Activated naive CD4-positive, alpha-beta T cell (primary cell): ENCODE measurements around the gene PPP6R1.
A peak's percentile ranks its signal among the peaks of the same experiment; 100 is the strongest.

Source experiments
- DNase-seq, 4 experiments: peaks; one replicate each; lab custom pipeline; 2025; lab: John Stamatoyannopoulos, UW

PPP6R1 gene

DNA sequence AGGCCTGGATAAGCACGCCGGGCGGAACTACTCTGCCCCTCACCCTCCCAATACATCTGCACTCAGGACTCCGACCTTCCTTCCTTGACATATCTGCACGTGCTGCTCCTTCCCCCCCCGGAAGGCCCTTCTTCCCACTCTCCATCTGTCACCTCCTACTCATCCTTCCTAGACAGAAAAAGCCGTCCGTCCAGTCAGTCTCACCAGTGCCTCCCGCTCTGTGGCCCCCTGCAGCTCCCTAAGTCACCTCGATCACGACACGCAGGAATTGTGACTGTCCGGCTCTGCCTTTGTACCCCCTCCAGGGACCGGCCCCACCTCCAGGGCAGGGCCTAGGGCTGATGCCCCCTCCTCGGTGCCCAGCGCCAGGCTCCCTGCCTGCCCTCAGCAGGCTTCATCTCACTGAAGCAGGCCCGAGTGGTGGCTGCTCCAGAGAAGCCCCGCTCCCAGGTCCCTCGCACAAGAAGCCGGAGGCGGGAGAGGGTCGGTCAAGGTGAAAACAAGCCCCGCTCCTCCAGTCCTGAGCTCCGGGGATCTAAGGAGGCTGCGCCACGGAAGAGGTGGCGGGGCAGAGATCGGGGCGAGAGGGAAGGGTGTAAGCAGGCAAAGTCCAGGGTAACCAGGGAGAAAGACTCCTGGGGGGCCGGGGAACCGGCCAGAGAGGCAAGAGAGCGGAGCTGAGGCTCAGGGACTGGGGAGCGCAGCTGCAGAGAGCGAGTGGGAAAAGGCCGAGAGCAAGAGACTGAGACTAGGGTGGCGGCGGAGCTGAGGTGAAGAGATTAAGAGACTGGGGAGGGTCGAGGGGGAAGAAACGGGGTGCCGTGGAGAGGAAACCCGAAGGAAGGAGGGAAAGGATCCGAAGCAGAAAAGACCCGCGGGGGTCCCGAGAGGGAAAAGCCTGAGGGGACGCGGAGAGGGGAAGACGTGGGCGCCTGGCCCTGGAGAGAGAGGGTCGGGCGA is 1.1 kb downstream of the PPP6R1 start:
- no peak for DNase-seq

DNA sequence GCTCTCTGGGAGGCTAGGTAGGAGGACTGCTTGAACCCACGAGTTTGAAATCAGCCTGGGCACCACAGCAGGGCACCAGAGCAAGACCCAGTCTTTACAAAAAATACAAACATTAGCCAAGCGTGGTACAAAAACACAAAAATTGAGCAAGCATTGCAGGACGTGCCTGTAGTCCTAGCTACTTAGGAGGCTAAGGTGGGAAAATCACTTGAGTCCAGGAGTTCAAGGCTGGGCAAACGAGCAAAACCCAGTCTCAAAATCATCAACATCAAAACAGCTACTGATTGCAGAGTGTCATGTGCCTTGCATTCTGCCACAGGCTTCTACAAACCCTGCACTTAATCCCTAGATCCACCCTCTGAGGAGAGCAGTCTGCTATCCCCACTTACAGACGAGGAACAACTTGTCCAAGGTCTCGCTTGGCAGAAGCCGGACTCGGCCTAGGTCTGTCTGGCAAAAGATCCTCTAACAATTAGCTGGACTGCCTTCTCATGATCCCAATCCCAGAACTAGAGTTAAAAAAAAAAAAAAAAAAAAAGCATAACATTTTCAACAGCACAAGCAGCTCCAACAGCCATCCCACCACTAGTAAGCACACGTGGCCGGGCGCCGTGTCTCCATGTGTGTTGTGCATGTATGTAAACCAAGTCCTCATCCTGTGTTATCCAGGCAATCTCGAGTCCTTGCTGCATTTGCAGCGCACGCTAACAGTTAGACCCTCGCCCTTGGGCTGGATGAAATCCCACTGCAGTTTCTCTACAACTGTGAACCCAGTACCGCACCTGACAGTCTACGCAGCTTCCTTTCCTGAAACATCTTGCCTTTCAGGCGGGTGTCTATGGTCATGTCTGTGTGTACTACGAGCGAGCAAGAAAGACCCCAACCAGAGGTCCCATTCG is 2.0 kb downstream of the PPP6R1 start:
- no peak for DNase-seq

DNA sequence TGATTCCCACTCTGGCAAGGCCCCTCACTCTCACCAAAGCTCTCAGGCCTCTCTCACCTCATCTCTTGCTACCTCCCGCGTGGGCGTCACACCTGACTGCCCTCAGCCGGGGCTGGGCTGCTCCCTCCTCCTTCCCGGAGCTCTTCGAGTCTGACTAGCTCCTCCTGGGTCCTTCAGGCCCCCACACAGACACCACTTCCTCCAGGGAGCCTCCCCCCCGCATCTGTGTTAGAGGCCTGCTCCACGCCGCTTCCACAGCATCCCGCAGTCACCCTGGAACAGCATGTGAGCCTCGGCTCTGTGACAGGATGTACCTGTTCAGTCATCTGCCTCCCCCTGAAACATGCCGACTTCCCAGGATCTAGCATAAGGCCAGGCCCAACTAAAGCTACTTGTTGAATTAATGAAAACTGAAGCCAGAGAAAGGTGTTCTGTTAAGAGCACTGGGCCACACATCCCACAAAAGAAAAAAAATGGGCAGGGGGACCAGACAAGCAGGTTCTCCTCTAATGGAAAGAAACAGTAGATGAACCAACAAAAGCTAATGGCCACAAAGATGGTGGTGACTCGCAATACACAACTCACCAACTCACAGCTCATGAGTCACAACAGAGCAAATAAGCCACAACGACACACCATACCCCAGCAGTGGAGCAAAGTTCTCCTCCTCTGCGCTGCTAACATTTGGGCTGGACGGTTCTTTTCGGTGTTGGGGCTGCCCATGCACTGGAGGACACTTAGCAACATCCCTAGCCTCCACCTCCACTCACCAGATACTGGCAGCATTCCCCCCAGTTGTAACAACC is 3.0 kb downstream of the PPP6R1 start:
- DNase-seq: peak in 2 of 4 experiments; percentile 5 to 25

DNA sequence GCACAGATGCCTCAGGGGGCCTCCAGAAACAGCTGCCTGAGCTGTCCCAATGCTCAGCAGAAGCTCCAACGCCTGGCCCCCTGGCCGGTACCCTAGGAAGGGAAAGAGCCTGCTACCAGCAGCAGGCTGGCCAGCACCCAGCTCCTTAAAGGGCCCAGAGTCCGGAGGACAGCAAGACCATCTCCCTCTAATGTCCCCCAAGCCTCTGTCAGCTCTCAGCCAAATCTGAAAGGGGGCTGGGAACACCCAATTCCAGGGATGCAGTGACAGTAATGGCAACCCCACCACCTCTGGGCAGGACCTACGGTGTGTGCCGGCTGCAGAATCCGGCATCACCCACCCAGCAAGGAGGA is 4.2 kb downstream of the PPP6R1 start:
- peak in 1 of 4 experiments; percentile 19 for DNase-seq

DNA sequence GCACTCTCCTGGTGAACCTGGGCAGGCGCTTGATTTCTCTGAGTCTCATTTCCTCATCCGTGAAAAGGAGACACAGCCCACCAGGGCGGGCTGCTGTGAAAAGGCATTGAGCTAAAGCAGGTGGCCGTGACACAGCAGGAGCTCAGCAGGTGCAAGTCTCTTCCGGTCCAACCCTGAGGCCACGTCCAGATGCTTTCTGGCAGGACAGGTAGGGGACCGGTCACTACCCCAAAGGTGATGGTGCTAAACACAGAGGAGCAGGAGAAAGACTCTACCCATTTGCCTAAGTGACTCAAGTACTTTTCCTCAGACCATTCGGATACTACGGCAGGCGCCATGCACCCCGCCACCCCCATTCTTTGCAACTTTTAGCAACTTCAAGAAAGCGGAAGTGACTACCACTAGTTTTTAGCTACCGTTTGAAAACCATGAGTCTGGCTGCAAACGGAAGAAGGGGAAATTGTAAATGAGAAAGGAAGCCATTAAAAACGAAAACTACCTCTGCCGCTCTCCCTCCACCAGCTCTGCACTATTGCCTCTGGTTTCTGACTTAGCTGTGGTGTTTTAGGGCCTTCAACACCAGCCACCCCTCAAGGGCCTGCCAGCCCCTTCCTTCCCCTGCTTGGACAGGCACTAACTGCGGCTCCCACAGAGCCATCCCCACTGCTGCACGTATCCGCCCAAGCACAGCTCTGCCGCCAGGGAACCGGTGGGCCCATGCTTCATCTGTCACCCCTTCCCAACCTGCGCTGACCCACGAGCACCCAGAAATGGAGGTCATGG is 4.8 kb downstream of the PPP6R1 start:
- DNase-seq: peak in 2 of 4 experiments; percentile 45 to 62

DNA sequence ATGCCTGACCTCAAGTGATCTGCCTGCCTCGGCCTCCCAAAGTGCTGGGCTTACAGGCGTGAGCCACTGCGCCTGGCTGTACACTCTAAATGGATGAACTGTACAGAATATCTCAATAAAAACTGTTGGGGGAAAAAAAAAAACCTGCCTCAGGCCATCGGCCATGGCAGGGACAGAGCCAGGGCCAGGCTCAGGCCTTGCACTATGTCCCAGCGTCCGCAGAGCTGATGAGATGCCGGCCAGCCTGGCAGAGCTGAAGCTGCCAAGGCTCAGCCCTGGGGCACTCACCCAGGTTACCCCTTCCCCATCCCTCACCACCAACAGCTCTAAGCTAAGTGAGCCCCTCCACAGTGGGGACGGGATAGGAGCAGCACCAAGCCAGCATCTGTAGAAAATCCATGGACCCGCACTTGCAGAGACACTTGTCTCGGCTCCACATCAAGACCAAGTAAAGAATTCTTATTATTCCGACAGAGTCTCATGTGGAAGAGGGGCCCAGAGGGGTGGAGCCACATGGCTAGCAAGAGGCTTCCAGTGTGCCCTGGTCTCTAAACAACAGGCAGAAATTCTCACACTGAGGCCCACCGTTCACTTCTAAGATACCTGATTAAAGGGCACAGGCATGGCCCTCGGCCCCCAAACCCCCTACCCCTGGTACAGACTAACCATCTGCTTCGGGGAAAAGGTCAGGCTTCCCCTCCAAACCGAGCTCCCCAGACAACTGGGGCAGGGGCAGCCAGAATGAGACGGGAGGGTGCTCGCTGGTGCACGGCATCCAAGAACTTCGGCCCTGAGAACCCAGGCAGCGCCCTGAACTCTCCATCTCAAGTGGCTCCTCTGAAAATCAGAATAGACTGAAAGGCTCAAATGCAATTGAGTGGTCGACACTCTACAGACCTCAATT is 5.8 kb downstream of the PPP6R1 start:
- DNase-seq: no peak

DNA sequence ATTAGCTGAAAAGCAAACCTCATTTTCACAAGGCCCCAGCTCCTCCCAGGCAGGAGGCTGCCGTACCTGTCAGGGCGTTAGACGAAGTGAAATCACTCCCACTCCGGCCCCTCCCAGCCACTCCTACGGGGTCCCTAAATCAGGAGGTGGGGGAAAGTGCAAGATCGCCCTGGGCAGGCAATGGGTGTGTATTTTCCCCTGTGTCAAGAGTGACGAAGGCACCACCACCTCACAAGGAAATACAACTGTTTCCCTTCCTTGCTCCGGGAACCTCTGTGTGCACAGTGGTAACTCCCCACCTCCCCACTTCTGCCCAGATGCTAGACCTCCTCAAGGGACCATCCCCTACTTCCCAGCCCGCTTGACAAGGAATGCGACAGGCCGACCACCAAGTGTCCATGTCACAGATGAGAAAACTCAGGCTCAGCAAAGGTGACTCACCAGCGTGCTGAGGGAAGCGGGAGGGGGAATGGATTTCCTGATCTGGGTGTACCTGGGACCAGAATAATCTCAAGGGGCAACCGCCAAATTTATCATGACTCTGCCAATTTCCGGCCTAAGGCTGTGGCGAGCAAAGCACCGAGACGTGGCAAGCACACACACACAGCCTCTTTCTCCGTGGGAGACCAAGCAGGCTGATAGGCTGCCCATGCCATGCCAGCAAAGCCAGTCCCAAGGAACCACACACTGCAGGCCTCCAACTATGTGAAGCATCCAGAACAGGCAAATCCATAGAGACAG is 7.3 kb downstream of the PPP6R1 start:
- peak in 1 of 4 experiments; percentile 30 for DNase-seq

DNA sequence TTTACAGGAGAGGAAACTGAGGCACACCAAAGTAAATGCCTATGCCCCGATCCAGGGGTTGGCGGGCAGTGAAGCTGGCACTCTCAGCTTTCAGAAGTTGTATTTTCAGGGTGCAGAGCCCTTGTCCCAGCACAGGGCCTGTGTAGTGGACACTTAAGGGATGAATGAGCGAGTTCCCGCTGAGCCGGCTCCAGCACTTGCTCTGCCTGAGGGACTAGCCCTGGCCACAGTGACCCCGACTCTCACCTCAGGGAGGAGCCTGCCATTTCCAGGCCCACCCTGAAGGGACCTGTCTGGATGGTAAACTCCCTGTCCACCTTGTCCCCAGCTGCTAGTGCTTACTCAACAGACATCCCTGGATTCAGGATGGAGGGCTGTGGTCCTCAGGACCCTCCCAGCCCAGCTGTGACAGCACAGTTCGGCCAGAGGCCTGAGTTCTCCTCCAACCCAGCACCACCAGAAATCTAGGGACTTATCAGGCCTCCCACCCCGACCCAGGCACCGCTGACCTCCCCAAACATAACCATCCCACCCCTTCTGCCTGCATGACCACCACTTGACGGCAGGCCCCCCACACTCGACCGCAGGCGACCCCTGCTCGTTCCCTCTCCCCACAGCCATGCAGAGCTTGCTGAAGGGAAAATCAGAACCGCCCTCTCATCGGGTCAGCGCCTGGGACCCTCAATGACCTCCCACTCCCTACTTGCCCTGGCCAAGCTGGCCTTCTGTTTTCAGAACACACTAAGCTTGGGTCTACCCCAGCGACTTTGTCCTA is 8.4 kb downstream of the PPP6R1 start:
- no peak for DNase-seq

DNA sequence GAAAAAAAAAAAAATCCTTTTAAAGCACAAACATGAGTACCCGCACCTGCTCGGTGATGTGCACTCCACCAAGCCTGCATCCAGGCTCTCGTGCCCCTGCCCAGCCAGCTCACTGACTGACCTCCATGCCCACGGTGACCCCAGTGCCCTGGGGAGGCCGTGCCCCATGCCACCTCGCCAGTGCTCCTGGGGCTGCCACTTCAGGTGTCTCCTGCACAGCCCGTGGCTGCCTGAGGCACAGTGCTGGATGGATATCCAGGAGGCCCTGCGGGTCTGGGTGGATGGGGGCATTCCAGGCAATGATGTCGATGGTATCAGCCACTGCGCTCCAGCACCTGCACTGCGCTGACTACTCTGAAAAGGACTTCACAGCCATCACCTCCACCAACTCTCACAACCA is 9.0 kb downstream of the PPP6R1 start:
- DNase-seq: no peak

DNA sequence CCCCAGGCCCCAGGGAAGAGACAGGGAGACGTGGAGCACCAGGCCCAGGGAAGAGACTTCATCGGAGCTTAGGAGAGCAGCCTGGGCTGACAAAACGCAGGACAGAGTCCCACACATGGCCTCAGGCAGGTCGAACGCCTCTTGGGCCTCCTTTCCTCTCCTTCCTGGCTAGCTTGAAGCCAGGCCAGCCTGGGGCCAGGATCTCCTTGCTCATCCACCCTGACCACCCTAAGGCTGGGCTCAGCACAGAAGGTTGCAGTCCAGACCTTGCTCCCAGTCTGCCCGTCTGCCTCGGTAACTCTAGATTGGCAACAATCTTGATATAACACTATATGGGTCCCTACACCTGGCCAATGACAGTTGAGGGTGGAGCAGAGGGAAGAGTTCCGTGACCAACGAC is 10.1 kb downstream of the PPP6R1 start:
- DNase-seq: no peak

DNA sequence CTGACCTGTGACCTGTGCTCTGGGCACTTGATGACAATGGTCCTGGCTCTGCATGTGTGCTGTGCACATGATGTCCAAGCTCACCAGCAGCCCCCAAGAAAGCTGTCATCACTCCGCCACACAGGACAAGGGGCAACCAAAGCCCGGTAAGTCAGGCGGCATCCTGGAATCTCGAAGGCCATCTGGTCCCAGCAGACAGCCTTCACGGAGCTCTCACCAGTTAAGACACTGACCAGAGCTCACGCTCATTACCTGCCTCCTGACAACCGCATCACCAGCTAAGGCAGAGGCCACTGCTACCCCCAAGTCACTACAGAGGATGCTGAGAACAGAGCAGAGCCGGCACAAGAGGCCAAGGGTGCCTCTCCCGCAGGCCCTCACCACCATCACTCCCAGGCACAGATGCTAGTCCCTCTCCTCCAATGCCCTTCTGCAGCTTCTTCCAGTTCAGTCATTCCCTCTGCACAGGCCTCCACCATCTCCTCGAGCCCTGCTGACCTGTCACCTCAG is 10.6 kb downstream of the PPP6R1 start:
- no peak for DNase-seq

DNA sequence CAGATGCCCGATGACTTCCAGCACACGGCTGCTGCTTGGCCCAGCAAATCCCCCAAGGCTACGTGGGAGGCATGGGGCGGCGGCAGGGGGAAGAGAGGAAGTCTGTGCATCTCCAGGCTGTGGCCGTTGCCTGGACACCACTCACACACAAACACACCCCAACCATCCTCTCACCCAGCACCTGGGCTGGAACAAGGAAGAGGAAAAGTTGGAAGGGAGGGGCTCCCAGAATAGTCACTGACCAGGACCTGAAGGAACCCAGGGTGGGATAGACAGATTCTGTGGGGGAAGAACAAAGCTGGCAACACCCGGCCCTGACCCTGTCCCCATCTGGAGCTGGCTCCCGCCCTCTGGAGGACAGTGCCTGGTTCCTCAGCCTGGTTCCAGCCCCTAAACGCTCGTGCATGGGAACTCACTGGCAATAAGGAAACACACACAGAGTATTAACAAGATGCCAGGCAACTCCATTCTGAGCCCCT is 11.2 kb downstream of the PPP6R1 start:
- DNase-seq: no peak

DNA sequence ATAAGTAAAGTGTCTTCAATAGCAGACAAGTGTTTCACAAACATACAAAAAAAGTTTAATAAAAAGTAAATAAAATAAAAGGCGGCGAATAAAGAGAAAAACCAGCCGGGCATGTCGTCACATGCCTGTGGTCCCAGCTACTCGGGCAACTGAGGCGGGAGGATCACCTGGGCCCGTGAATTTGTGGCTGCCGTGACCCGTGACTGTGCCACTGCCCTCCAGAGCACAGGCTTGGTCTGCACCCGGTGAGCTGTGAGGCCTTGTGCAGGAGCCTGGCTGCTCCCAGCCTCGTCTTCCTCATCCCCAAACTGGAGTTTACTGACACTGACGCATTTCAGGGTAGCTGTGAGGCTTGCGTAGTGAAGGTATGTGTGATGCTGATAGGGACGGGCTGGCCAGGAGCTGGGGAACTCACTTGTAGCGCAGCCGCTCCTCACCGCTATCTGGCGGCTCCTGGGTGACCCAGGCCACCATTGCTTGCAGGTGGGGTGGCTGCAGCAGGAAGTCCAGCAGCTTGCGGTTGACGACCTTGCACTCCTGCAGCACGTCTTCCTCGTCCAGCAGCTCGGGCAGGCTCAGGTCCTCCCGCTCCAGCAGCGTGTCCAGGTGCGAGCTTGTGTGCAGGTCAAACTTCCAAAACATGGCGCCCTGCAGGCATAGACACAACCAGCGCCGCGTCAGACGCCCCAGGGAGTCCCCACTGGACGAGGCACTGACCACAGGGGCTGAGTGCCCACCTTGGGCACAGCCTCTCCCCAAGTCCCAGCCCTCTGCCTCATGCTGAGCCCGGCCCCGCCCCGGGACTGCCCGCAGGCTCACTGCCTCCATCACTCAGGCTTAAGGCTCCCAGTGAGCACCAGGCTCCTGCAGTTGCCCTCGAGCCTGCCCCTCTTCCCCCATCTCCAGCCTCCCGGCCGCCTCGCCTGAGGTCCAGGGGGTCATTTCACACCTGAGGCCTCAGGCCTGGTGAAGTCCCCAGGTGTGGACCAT is 12.1 kb downstream of the PPP6R1 start:
- no peak for DNase-seq

DNA sequence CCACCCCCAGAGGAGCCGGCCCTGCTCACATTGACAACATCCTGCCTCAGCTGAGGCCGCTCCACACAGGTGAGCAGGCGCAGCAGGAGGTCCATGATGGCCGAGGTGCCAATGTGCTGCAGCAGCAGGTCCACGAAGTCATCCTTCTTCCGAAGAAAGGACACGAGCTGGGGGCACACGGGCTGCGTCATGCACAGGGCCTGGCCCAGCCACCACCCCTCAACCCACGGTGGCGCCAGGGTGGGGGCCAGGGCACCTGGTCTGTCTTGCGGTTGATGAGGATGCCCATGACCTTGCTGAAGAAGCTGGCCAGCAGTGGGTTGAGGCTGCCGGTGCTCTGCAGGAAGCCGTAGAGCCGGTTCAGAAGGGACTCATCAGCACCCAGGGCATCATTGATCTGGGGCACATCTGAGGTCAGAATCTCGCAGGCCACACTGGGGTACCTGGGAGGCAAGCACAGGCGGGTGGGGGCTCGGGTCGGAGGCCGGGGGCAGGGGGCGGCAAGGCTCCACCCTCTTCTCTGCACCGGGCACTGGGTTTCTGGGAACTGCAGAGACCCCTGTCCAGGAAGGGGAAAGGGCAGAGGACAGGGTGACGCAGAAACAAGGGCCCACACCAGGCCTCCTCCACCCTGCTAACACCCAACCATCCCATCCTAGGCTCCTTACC is 13.4 kb downstream of the PPP6R1 start:
- DNase-seq: no peak

DNA sequence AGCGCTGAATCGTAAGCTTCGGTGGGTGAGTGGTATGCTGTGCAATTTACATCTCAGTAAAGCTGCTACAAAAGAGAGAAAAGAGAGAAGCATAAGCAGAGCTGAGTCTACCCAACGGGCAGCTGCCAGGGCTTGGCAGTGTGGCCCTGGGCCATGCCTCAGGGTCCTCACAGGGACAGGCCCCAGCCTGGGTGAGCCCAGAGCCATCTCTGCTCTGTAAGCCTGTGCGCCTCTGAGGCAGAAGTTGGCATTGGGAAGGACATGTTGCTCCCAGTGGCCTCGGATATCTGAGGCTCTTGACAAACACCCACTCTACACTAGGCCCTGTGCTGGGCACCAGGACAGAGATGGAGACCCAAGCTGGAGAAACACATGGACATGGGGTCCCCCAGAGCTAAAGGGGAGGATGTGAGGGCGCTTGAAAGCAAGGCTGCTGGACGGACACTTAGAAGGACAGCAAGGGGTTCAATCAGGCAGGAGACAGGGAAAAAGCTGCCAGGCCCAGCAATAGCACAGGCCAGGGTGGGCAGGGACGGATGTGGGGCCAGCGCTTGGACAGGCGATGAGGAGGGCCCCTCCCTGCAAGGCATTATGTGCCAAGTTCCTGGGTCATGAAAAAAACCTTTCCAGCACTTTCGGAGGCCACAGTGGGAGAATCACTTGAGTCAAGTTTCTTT is 14.7 kb downstream of the PPP6R1 start:
- no peak for DNase-seq

DNA sequence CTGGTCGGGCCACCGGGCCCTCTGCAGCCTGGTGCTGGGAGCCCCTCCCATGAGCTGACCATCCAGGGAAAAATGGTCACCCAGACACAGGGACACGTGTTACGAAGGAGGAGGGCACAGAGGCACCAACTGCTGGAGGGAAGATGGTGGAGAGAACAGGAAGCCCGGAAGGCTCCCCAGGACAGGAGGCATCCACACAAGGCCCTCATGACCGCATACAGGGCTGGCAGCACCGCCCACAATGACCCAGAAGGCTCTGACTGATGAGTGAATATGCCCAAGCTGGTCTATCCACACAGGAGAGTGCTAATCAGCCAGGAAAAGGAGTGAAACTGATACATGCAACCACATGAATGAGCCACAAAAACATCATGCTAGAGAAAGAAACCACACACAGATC is 16.3 kb downstream of the PPP6R1 start:
- no peak for DNase-seq
